Heart left ventricle (tissue), 16 donors: Measurements from ENCODE around the gene TMBIM1. TPM values are rescaled to one million over a fixed set of nuclear protein-coding genes. Genes with fewer than 3 reads are reported as not detected.

Source experiments
- ATAC-seq, 4 donors: fragments of 200-7000 bp; cut with Tn5 transposase; one replicate each; pipeline ENCODE4 v1.9.1; 2020 to 2022; ENCODE audit warnings: moderate library complexity in 4 of 4, mild to moderate bottlenecking in 3 of 4, moderate number of reproducible peaks in 1 of 4
- DNase-seq, 5 donors: peaks; one replicate each; pipeline ENCODE4 v3.0.0-alpha.2; 2020
- H3K27ac ChIP-seq, 12 donors: fragments of 200-600 bp; sonication (generic) in 4 of 12; one replicate each; pipeline versions ENCODE4 v1.5.0 to v1.8.0; 2016 to 2022; ENCODE audit warnings: mild to moderate bottlenecking in 2 of 12
- H3K27me3 ChIP-seq, 9 donors: fragments of 200-600 bp; sonication (generic) in 2 of 9; one replicate each; pipeline versions ENCODE4 v1.5.1 to v1.8.0; 2016 to 2022; ENCODE audit warnings: mild to moderate bottlenecking in 3 of 9
- H3K36me3 ChIP-seq, 9 donors: fragments of 200-600 bp; sonication (generic) in 2 of 9; one replicate each; pipeline versions ENCODE4 v1.5.0 to v1.8.0; 2018 to 2022; ENCODE audit warnings: mild to moderate bottlenecking in 2 of 9
- H3K4me1 ChIP-seq, 12 donors: fragments of 200-600 bp; sonication (generic) in 4 of 12; one replicate each; pipeline versions ENCODE4 v1.5.0 to v1.8.0; 2016 to 2022; ENCODE audit warnings: mild to moderate bottlenecking in 3 of 12
- H3K4me3 ChIP-seq, 12 donors: fragments of 200-600 bp; sonication (generic) in 4 of 12; one replicate each; pipeline versions ENCODE4 v1.5.0 to v1.8.0; 2017 to 2022; ENCODE audit warnings: mild to moderate bottlenecking in 9 of 12, moderate library complexity in 4 of 12
- H3K9me3 ChIP-seq, 12 donors: fragments of 200-600 bp; sonication (generic) in 4 of 12; one replicate each; pipeline versions ENCODE4 v1.5.0 to v1.8.0; 2016 to 2022; ENCODE audit warnings: mild to moderate bottlenecking in 1 of 12
- CTCF ChIP-seq, 12 donors: fragments of 200-600 bp; sonication (generic) in 4 of 12; IDR thresholded peaks; one replicate each; pipeline versions ENCODE4 v1.5.0 to v1.8.0; 2018 to 2022; ENCODE audit warnings: antibody characterized with exemption in 12 of 12, mild to moderate bottlenecking in 5 of 12
- POLR2A ChIP-seq, 2 donors: fragments of 450-650 bp; IDR thresholded peaks; one replicate each; pipeline ENCODE4 v1.6.1; 2017; ENCODE audit warnings: antibody characterized with exemption in 2 of 2, mild to moderate bottlenecking in 2 of 2, moderate library complexity in 2 of 2
- WGBS, 4 donors: extraction: QIAGEN DNeasy Blood & Tissue Kit in 2 of 4; methylation state at CpG; one replicate each; pipeline versions ENCODE4 v1.1.5 to v1.1.7; 2013 to 2018; 5-methylcytosine and 5-hydroxymethylcytosine counted together
- intact Hi-C, 10 donors: fragments of 100-400 bp; cut with DNase I; formaldehyde crosslinking; loops; one replicate each; pipeline versions ENCODE4 v1.11.1 to v1.14.2; 2022
- polyA plus RNA-seq, 2 donors: library from polyadenylated mRNA; stranded (reverse); fragments of 200-250 nt; gene quantifications; one replicate each; pipeline ENCODE4 v1.2.3, GENCODE V29; 2013
- total RNA-seq, 9 donors: library from RNA; depleted of rRNA in 2 of 9; stranded (reverse); fragments of >200 nt in 2 of 9; fragmentation: NEBNext Ultra II Directional in 3 of 9; extraction: Animal tissue kit (Norgen Biotek cat#: 25700) in 3 of 9; gene quantifications; one replicate each; pipeline versions ENCODE4 v1.1.0 to v1.2.4, GENCODE V29; 2016 to 2023
- donor health status: ischemic (EF 13 %, LVEDD 7.1; RV severe dilation, severe dysfunction).
- donor health status: healthy with polysubstance abuse.
- donor health status: DM: no; HTN: yes; CAD: no.
- donor health status: DM: no; HTN: no; CAD: no.
- donor health status: ischemic (EF 25% LVEDD 6.9; RV normal size, moderate dysfunction).
- donor health status: ischemic (EF 25% LVEDD 5.7; RV mildly dilated, moderate dysfunction).
- donor health status: healthy.
- donor health status: DM: yes; HTN: yes; CAD: no.
- donor health status: ischemic (EF 35%, LVEDD 5.7; RV mildly dilated, moderate dysfunction).
- donor health status: nonischemic (EF 11% LVEDD 7.7; RV severe dilation, severe dysfunction).
- donor health status: DM: yes; HTN: yes; CAD: no.
- donor health status: PGD.
- donor health status: ischemic (EF 29% LVEDD 5.4; RV normal size, mild dysfunction).
- donor health status: nonischemic (EF 23%, LVEDD 6.1; RV moderate dilation, normal function).

TMBIM1 gene
- total and polyA plus RNA-seq, 11 donors, result 41.8 to 208 (median 126) TPM

- 4 to 6% (median 5%) methylated on average over 20 to 23 of the region's 23 CpGs for WGBS, 4 donors
- DNase-seq (peak in 2 of 5 donors; percentile 39 to 57), ATAC-seq (peak in 1 of 4 donors; percentile 0)
- H3K9me3 ChIP-seq, result no peaks in the 10 kb centered on the region
- intact Hi-C loops, result loop anchor here in 7 of 10 donors (1.0 to 10.0 kb wide), 9 partner anchors 16 to 374 kb away; partner anchors contain the start of genes CTDSP1 (in 4 of the 7) and ARPC2 (in 1 of the 7)
- H3K27ac ChIP-seq, result peak overlapping the region in 11 of 12 donors; percentile 54 to 87 (median 76)
- TF ChIP-seq POLR2A (IDR thresholded peaks at IDR 0.05) (no peak), CTCF (IDR thresholded peaks at IDR 0.05) (no peak)
- H3K27me3 ChIP-seq, result no peaks in the 10 kb centered on the region
- H3K36me3 ChIP-seq, result peaks cover 0 to 54% (median 47%) of the 10 kb centered on the region in 9 donors
- peaks cover 3 to 60% (median 43%) of the 10 kb centered on the region in 12 donors for H3K4me1 ChIP-seq
- peak overlapping the region; percentile 51 to 95 (median 87) for H3K4me3 ChIP-seq
Observed at GRCh38 chr2:218270721-218271486, 21.4 kb downstream of the TMBIM1 start.

DNA sequence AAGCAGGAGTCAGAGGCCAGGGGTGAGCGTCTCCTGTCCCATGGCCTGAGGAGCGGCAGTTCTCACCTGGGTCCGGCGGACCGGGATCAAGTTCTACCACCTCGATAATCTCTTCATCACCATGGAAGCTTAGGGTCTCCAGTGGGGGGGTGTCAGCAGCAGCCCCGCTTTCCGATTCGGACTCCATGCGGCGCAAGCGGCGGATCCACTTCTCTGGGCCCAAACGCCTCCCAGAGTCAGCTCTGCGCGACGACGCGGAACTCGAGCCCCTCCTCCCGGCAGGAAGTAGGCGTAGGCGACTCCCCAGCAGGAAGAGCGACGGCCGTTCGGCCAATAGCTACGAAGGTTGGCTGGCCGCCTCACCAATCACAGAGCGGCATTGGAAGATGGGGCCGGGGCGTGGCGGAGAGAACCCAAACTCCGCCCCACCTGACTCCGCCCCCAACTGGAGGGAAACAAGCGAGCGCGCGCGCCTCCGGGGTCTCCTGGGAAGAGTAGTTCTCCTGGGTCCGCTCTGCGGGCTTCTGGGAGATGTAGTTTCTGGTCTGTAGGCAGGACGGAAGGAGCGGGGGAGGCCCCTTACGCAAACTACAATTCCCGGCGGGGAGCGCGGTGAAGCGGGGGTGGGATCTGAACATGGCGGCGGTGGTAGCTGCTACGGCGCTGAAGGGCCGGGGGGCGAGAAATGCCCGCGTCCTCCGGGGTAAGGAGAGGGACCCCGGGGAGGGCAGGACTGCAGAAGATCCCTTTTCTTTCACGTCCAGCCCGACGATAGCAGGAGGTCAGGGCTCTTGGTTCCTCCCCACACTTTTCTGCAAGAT is 22.2 kb downstream of the TMBIM1 start, which contains the start of the genes AAMP and PNKD:
Gene AAMP, minus strand, starts transcription at position 238 of the 821 bp plus-strand sequence. Its CDS starts 51 bp downstream, at position 187.
Gene PNKD, plus strand, starts transcription at position 620 of the 821 bp plus-strand sequence. Its CDS starts 17 bp downstream, at position 637.
- peak; percentile 92 to 96 (median 94) for ATAC-seq
- no peaks in the 10 kb centered on the region for H3K9me3 ChIP-seq
- peaks cover 0 to 54% (median 47%) of the 10 kb centered on the region in 9 donors for H3K36me3 ChIP-seq
- peak within 1 kb of the TSS; percentile 54 to 95 (median 87) for H3K4me3 ChIP-seq
- intact Hi-C loops, result loop anchor here in 8 of 10 donors (1.0 to 10.0 kb wide), 11 partner anchors 17 to 375 kb away; partner anchors contain the start of genes CTDSP1 (in 4 of the 8) and ARPC2 (in 3 of the 8)
- TF ChIP-seq CTCF (IDR thresholded peaks at IDR 0.05) (peak in 8 of 12 donors; percentile 26 to 56 (median 36)), POLR2A (IDR thresholded peaks at IDR 0.05) (peak; percentile 15 to 89)
- H3K4me1 ChIP-seq, result peaks cover 3 to 60% (median 43%) of the 10 kb centered on the region in 12 donors
- H3K27me3 ChIP-seq, result no peaks in the 10 kb centered on the region
- peak; percentile 100 for DNase-seq
- 0 to 1% (median 0%) methylated on average over 45 to 64 of the region's 64 CpGs for WGBS, 4 donors
- peak within 1 kb of the TSS; percentile 71 to 88 (median 80) for H3K27ac ChIP-seq

- H3K27me3 ChIP-seq, result no peaks in the 10 kb centered on the region
- peak in 1 of 5 donors; percentile 33 for DNase-seq
- 94 to 99% (median 96%) methylated on average over 6 of the region's 6 CpGs for WGBS, 4 donors
- TF ChIP-seq CTCF (IDR thresholded peaks at IDR 0.05), result no peak
- no peak for TF ChIP-seq POLR2A (IDR thresholded peaks at IDR 0.05)
- no peaks in the 10 kb centered on the region for H3K9me3 ChIP-seq
- intact Hi-C loops, result loop anchor here in 2 of 10 donors (5.0 to 10.0 kb wide), 2 partner anchors 52 to 80 kb away; partner anchors contain the start of gene ARPC2 (in 1 of the 2)
- peaks cover 4 to 62% (median 38%) of the 10 kb centered on the region in 12 donors for H3K4me1 ChIP-seq
- no peak overlapping the region for H3K27ac ChIP-seq
- H3K4me3 ChIP-seq, result no peak overlapping the region
- no peak for ATAC-seq
- H3K36me3 ChIP-seq, result peaks cover 0 to 58% (median 50%) of the 10 kb centered on the region in 9 donors
Observed at GRCh38 chr2:218267259-218267658, 25.0 kb downstream of the TMBIM1 start.
